HG02759 (cell line): ENCODE data around the gene KRTAP1-4.
"Not testable (repeated sequence)": the region's sequence is repeated elsewhere in the genome, so short reads cannot be mapped to it uniquely, and the experiment has no call there.

ENCODE experiments used
- ATAC-seq: cut with Tn5 transposase; IDR thresholded peaks from one replicate; pipeline ENCODE4 v1.9.1; 2021; ENCODE audit warnings: mild to moderate bottlenecking, moderate library complexity; ENCODE audit not compliant: unreplicated experiment

The KRTAP1-4 gene

DNA sequence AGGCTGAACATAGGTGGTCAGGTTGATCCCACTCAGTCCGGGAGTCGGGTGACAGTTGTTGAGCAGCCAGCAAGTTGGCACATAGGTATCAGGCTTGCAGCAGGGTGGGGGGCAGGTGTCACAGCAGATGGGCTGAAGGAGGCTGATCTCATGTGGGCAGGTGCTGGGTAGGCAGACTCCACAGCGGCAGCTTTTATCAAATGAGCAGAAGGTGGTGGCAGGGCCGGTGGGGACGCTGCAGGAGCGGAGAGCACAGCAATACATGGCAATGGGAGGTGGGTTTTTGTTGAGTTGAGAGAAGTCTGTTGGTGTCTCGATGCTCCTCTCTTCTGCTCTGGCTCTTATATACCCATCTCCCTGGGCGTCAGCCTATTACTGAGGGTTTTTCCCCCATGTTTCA lies 21.2 kb downstream of the KRTAP1-4 start, which contains the start of gene KRTAP3-1:
KRTAP3-1 (minus strand) TSS at position 318 of the 400 bp plus-strand sequence; CDS start at position 264, 54 bp downstream.
- ATAC-seq: no peak

DNA sequence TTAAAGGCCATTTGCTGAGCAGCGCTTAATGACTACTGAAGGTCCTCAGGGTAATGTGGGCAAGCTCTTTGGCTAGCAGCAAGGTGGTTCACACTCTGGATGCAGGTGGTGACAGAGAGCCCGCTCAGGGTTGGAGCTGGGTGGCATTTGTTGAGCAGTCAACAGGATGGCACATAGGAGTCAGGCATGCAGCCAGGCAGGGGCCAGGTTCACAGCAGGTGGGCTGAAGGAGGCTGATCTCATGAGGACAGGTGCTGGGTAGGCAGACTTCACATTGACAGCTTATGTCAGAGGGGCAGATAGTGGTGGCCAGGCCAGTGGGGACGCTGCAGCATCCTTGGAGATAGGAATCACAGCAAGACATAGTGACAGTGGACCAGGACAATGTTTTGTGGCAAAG lies 25.6 kb downstream of the KRTAP1-4 start:
- no peak for ATAC-seq

DNA sequence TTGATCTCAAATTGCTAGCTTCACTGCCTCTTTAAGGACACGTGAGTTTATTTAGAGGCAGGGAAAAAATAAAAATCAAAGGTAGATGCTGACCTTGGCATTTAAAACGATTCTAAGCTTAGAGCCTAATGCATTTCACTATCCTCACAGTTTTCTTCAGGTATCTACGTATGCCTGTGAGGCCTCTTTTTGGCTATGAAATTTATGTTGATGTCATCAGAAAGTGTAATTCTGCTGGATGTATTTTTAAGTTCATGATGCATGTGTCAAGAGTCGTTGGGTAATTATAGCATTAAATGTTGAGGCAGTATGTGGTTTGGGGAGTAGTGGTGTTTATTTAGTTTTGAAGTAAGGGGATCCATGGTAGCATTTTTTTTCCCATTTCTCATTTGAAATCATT lies 26.1 kb downstream of the KRTAP1-4 start:
- no peak for ATAC-seq

DNA sequence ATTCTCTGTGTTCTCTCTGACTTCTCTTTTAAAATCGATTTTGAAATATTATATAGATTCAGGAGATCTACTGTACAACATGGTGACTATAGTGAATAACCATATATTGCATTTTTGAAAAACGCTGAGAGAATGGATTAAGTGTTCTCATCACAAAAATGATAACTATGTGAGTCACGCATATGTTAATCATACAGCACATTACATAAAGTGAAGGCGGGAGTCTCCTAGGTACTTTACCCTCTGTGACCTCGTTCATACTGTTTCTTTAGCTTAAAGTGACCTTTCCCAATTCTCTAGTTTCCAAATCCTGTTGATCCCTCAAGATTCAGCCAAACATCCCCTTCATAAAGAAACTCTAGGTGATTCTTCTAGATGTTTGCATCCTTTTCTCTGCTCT lies 27.2 kb downstream of the KRTAP1-4 start:
- ATAC-seq: no peak

DNA sequence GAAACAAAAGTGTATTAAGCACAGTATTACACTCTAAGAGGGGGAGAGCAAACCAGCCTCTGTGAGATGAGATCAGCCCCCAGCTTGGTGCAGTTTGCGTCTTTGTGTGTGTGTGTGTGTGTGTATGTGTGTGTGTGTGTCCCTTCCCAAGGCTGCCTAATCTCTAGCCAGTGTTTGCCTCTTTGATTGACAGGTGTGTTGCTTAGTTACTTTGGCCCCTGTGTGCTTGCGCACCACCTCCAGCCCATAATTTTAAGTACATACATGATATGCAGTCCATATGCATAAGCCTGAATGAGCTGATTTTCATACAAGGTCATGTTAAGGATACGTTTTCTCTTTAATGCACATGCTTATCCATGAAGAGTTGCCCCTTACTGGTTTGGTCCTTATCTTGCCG lies 28.2 kb downstream of the KRTAP1-4 start:
- no peak for ATAC-seq

DNA sequence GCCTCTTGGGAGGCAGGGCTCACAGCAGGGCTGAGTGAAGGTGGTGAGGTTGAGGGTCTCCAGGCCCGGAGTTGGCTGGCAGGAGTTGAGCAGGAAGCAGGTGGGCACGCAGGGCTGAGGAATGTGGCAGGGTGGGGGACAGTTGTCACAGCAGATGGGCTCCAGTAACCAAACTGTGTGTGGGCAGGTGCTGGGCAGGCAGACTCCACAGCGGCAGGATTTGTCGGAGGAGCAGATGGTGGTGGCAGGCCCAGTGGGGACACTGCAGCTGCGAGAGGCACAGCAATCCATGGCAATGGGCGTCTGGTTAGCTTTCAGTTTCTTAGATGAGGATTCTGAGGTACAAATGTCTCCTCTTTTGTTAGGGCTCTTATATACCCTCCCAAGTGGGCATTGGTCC lies 30.4 kb downstream of the KRTAP1-4 start, which contains the start of gene KRTAP3-2:
KRTAP3-2 (minus strand) TSS at position 344 of the 400 bp plus-strand sequence; CDS start at position 291, 53 bp downstream.
- ATAC-seq: not testable (repeated sequence)

DNA sequence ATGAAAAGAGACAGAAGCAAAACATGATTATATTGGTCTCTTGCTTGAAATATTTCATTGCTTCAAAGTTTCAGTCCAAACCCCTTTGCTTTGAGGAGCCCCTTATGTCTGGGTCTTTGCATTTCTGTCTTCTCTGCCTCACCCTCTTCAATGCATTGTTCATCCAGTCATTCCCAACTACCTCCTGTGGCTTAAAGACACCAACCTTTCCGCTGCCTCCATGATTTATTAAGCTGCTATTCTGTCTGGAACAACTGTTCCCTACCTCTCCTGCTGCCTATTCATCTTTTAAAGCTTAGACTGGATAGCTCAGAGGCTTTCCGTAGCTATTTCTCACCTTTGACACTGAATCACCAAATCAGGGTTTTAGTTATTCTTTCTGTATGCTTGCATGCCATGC lies 32.6 kb downstream of the KRTAP1-4 start:
- ATAC-seq: no peak

DNA sequence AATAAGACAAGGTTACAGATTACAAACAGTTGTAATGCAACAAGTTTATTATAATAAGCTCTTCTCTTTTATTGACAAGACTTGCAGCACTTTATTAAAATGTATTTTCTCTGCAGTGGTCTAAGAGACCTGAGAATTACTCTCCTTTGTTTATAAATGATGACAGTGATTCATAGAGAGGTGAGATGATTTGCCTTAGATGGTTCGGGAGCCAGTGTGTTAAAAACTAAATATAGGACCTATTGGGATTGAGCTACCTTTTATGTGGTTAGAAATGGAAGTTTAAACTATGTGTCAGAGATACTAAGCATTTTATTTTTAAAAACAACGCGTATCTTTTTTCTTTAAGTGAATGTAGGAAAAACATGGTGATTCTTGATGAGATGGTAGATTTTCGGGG lies 33.2 kb downstream of the KRTAP1-4 start:
- no peak for ATAC-seq

DNA sequence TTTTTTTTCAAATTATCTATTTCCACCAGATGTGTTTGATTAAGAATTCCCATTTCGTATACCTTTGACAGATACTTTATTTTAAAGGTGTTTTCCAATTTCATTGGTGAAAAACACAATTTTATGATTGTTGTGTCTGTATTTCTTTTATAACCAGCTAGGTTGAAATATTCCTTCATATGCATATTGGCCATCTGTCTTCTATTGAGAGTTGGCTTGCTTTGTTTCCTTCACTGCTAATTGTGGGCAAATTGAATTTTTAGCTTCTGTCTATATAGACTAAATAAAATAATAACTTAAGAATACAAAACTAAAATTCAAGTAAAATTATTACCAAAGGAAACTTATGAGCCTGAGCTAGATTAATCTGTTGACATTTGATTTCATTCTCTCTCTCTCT lies 34.9 kb downstream of the KRTAP1-4 start:
- no peak for ATAC-seq

DNA sequence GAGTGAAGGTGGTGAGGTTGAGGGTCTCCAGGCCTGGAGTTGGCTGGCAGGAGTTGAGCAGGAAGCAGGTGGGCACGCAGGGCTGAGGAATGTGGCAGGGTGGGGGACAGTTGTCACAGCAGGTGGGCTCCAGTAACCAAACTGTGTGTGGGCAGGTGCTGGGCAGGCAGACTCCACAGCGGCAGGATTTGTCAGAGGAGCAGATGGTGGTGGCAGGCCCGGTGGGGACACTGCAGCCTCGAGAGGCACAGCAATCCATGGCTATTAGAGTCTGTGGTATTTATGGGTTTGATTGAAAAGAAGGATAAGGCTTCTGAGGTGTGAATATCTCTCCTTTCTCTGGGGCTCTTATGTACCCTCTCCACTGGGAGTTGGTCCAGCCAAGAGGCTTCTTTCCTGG lies 36.2 kb downstream of the KRTAP1-4 start, which contains the start of gene KRTAP3-3:
KRTAP3-3 (minus strand) TSS at position 326 of the 400 bp plus-strand sequence; CDS start at position 259, 67 bp downstream.
- no peak for ATAC-seq

DNA sequence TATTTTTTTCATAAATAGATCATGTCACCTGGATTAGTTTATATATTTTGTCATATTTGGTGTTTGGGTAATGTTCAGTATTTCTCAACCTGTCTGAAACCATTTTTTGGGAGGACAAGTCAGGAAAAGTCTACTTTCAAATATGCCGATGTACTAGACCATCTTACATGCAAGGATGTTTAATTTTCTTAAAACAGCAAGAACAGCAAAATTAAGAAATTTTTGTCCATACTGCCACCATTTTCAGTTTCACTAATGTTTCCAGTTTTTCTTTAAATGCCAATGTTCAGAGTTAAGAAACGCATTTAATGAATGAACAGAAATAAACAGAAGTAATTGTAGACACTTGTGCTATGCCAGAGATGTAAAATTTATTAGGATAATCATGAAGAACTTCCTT lies 36.9 kb downstream of the KRTAP1-4 start:
- ATAC-seq: no peak

DNA sequence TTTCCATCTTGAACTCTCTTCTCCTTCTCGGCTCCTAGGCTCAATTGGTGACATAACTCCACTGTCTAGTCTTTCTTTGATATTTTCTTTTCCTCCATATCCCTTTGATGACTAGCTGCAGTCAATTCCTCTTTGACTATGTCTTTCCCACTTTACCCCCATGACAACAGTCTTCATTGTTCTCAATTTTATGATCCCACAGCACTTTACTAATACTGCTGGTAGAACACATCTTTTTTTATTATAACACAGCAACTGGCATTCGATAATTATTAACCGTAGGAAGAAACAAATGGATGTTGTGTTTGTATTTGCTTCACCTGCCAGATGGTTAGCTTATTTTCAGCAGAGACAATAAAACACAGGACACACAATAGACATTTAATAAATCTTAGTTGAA lies 37.3 kb downstream of the KRTAP1-4 start:
- ATAC-seq: no peak

DNA sequence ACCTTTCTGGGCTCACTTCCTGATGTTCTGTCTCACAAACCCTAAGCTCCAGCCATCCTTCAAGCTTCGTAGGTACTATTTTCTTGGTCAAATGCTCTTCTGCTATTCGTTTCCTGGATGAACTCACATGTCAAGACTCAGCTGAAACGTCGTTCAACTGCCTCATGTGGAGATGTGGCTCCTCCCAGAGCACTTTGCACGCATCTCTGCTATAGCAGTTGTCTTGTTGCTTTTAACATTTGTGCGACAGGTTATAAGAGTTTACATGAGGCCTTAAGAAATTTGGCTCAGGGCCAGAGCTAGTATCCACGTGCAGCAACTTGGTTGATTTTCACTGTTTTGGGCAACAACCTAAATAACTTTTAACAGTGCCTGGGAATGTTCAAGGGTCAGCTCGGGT lies 43.1 kb downstream of the KRTAP1-4 start:
- no peak for ATAC-seq

DNA sequence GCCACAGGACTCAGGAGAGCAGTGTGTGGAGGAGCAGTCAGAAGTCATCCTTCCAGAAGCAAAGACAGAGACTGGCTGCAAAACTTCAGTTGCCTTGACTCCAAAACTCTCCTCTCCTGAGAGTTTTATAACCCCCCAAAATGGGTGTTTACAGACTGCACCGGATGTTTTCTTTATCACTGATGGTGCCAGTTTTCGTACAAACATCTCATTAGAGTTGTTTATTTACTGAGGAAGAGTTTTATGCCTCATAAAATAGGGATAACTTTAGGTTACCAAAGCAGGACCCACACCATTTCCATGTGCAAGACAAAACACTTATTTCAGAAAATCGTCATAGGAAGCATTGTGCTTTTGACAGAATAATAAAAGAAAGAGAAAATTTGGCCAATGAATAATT lies 45.8 kb downstream of the KRTAP1-4 start, which contains the start of gene KRT40:
KRT40 (minus strand) TSS at position 101 of the 400 bp plus-strand sequence; CDS start at position 48, 53 bp downstream.
- ATAC-seq: no peak

DNA sequence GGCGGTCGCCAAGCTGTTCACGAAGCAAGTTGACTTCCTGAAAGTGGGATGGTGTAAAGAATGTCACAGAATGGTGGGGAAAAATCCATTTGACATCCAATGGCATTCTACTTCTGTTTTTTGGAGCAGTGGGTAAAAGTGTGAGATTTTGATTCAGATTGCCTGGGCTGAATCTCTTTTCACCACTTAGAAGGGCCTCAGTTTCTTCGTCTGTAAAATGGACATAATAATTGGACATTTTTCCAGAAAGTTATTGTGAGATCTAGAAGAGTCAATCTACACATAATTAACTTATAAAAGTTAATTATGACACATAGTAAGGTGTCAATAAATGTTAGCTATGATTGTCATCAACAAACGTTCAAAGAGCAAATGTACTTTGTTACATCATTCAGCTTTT lies 48.9 kb downstream of the KRTAP1-4 start:
- ATAC-seq: no peak

DNA sequence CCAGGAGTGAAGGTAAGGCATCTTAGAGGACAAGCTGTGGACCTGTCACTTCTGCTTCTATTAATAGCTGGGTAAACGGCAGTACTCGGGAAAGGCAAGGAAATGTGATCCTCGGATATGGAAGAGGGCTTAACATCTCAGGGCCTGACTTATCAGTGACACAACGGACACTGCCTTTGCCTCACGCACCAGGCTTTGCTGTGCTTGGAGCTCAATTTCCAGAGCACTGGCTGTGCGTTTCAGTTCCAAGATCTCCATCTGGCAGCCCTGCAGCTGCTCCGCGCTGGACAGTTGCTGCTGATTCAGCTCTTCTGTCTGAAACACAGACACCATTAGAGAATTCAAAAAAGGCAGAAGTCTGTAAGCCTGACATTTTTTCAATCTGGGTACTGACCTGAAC lies 49.4 kb downstream of the KRTAP1-4 start:
- ATAC-seq: no peak

DNA sequence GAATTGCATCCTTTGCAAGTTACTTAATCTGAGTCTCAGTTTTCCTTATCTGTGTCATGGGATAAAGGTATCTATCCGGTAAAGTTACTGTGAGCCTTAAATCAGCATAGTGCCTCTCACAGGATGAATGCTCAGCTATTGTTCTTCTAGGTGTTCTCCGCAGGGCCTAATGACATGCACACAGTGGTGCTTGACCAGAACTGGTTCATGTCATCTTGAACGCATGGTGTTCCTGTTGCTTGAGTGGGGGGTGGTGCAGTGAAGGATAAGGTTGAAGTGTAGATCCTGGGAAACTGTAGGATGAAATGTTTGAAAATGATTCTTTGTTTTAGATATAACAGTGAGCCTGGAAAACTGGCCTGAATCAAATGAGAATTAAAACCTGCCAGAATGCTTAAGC lies 49.9 kb downstream of the KRTAP1-4 start:
- ATAC-seq: no peak
